GM18498 (cell line): ENCODE measurements around the gene KIT.

Experiments
- ATAC-seq: cut with Tn5 transposase; IDR thresholded peaks from one replicate; pipeline ENCODE4 v1.9.1; 2021; ENCODE audit warnings: mild to moderate bottlenecking, moderate library complexity; ENCODE audit not compliant: unreplicated experiment

KIT gene

GRCh38 chr4:54695788-54696187, 38.0 kb downstream of the KIT start:
- ATAC-seq, result no peak

GRCh38 chr4:54696649-54697048, 38.9 kb downstream of the KIT start:
- ATAC-seq, result no peak

DNA sequence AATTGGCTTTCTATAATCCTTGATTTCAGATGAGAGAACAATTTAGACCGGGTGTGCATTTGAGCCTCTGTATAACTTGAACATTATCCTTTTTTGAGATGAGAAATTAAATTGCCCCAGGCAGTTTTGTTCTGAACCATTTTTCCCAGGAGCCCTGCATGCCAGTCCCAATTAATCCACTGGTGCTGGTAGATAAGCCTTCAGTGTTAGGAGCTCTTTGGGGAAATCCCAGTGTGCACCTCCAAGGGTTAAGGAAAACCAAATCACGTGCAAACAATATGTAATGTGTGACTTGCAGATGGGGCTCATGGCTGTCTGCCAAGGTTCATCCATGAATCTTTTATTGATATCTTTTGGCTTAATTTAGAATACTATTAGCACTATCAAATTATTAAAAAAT, 43.2 kb downstream of the KIT start:
- no peak for ATAC-seq

- ATAC-seq, result no peak
These were observed 45.4 kb downstream of the KIT start for GRCh38 chr4:54703182-54703581.

DNA sequence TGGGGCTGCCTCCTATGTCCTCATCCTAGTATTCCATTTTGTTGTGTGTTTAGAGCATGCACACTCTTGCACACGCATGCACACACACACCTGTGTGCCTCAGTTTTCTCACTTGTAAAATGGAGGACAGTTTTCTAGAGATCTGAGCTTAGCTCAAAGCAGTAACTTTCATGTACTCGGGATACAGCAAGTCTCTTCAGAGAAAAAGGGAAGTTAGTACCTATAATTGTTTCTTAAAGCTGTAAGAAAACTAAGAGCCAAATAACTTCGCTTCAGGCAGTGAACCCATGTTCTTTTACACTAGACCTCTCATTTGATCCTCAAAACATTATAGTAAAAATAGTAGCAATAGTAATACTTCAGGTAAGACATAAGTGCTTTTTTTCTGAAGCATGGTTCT, 49.6 kb downstream of the KIT start:
- ATAC-seq, result no peak

GRCh38 chr4:54708339-54709279, 50.9 kb downstream of the KIT start:
- no peak for ATAC-seq

GRCh38 chr4:54709400-54709799, 51.6 kb downstream of the KIT start:
- no peak for ATAC-seq

GRCh38 chr4:54712206-54712605, 54.4 kb downstream of the KIT start:
- no peak for ATAC-seq

DNA sequence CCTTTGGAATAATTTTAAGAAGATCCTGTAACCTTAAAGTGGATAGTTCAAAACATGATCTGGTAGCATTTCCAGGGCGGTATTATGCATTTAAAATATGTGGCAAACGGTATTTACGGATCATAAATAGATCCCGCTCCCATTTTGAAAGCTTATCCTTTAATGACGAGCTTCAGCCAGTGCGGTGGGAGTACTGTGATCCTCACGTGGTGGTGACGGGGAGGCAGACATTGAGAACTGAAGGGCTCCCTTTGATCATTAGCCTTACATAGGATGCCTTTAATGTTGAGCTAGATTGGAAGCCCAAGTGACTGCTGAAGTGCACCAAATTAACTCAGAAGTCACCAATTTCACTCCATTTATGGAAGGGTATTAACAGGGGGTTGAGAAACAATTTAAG, 56.9 kb downstream of the KIT start:
- no peak for ATAC-seq

GRCh38 chr4:54716478-54717065, 58.8 kb downstream of the KIT start:
- ATAC-seq, result no peak

DNA sequence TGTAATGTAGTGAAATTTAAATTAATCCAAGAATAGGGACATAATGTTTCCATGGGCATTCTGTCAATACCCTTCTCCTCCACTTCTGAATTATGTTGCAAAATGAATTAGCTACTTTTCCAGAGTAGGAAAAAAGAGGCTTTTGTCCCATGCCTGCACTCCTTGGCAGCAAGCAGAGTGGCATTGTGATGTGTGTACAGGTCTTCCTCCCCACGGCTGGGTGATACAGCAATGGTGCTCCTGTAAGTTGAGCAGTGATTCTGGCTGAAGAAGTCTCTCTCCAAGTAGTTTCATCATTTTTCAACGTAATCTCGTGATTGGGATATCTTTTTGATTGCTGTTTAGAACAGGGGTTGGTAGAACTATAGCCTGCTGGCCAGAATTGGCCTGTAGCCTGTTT, 59.9 kb downstream of the KIT start:
- ATAC-seq, result no peak

DNA sequence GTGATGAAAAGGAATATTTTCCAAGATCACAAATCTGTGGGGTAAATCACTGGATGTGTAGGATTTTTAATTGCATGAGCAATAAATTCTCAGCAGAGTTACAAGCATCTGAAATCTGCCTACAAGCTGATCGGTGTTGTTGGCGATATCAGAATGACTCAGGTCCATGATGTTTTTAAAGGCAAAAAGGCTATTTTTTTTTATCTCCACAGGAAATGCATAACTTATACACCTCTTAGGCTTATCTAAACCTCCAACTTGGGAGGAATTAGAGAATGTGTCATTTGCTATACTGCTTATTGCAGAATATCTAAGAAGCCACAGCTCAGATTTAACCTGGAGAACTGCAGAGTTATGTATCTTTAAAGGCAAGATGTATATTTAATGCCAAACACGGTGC, 61.6 kb downstream of the KIT start:
- ATAC-seq, result no peak

DNA sequence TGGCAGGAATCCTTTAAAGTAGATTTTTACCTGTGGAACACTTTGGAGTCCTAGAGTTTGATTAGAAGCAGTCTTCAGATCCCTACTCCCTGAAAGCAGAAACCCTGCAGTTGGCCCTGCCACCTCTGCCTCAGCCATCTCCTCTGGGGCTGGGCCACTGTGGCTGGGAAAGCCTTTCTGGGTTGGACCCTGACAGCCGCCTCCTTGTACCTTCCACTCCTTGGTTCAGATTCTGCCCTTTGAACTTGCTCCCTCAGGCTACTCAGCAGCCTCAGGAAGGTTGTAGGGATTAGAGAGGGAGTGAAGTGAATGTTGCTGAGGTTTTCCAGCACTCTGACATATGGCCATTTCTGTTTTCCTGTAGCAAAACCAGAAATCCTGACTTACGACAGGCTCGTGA, 65.5 kb downstream of the KIT start:
- no peak for ATAC-seq

DNA sequence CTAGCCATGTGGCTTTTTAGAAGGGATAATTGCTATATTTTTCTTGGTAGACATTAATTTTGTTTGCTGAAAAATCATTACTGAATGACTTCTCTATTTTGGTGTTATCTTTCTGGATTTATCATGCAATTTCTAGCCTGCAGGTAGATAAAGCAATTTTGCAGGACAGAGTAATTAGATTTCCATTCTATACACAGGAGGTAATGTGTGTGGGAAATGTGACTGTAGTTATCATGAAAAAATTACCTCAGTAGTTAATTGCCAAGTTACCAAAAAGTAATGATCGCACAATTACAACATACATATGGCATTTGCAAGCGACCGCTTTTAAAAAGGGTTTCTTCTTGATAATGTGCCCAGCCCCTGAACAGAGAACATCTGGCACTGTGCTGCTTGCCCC, 66.1 kb downstream of the KIT start:
- ATAC-seq, result no peak

DNA sequence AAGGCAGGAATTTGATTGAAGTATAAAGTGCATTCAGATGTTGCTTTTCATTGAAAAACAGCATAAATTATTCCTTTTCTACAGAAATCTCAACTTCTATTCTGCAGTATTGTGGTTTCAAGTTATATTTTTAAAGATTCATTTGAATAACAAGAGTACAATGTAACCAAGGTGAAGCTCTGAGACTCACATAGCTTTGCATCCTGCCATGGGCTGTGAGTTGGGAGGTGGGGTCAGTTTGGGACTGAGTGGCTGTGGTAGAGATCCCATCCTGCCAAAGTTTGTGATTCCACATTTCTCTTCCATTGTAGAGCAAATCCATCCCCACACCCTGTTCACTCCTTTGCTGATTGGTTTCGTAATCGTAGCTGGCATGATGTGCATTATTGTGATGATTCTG, 69.2 kb downstream of the KIT start:
- ATAC-seq, result peak; percentile 64

GRCh38 chr4:54727346-54727745, 69.6 kb downstream of the KIT start:
- peak; percentile 35 for ATAC-seq

- no peak for ATAC-seq
These were observed 70.6 kb downstream of the KIT start for GRCh38 chr4:54728368-54728767.

GRCh38 chr4:54729256-54729655, 71.5 kb downstream of the KIT start:
- no peak for ATAC-seq

- ATAC-seq, result no peak
These were observed 72.8 kb downstream of the KIT start for GRCh38 chr4:54730581-54730980.

DNA sequence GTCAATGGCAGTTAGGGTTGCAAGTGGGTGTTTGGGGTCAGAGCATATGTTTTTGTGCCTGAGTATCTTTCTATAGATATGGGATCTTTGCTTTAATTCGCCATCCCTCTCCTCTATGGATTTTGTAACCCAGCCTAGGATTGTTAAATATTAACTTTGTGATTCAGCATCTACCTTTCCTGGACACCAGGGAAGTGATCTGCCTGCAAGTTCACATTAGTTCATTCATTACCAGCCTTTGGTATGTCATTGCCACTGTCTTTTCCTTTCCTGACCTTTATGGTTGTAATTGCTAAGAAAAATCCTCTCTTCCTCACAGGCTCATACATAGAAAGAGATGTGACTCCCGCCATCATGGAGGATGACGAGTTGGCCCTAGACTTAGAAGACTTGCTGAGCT, 73.8 kb downstream of the KIT start:
- no peak for ATAC-seq

GRCh38 chr4:54731976-54732375, 74.2 kb downstream of the KIT start:
- ATAC-seq, result no peak

GRCh38 chr4:54737421-54737820, 79.7 kb downstream of the KIT start:
- no peak for ATAC-seq

- ATAC-seq, result no peak
These were observed 83.4 kb downstream of the KIT start for GRCh38 chr4:54741202-54741601.
